ENCODE results near the gene TRIP6. TPM values are rescaled to one million over a fixed set of nuclear protein-coding genes. Genes with fewer than 3 reads are reported as not detected.

Gene TRIP6
- total RNA-seq, 1 donor from 2014 or later = 56.5 TPM

DNA sequence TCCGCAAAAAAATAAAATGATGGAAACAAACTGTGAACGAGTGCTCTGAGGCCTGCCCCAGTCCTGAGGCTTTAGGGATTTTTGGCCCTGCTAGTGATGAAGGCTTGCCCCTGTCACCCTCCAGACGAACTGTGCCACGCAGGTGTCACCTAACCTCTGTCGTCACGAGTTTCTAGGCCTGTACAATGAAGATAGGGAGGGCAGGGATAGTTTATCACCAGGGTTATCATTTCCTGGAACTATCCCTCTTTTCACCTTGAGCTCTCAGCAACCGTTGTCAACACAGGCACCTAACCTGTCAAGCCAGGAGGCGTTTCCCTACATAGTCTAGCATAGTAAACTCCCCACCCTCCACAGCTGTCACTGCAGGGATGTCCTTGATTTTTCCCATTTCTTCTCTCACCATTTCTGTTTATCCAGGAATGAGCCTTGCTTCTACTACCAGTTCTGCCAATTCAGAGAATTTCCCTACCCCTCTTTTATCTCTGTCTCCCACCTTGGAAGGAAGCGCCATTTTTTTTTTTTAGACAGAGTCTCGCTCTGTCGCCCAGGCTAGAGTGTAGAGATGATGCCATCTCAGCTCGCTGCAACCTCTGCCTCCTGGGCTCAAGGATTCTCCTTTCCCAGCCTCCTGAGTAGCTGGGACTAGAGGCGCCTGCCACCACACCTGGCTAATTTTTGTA, 30.7 kb downstream of the TRIP6 start:
- H3K27ac ChIP-seq = no peak overlapping the region
- H3K4me1 ChIP-seq = peaks cover 23% of the 10 kb centered on the region
- intact Hi-C loops (cut with DNase I) = loop anchor here (5.0 kb wide), 1 partner anchor 159 kb away; no protein-coding TSS in a partner anchor
- ATAC-seq = no peak
- no peak for TF ChIP-seq CTCF (IDR thresholded peaks at IDR 0.05)
- peaks cover 64% of the 10 kb centered on the region for H3K27me3 ChIP-seq (ENCODE audit: low read depth)
- DNase-seq = no peak
- H3K4me3 ChIP-seq = no peak overlapping the region
- no peaks in the 10 kb centered on the region for H3K9me3 ChIP-seq
- no peaks in the 10 kb centered on the region for H3K36me3 ChIP-seq

GRCh38 chr7:100899432-100899831, 32.2 kb downstream of the TRIP6 start:
- Histone ChIP-seq H3K27me3 (ENCODE audit: low read depth) (peaks cover 58% of the 10 kb centered on the region), H3K36me3 (no peaks in the 10 kb centered on the region), H3K4me3 (no peak overlapping the region), H3K27ac (no peak overlapping the region), H3K4me1 (peaks cover 22% of the 10 kb centered on the region), H3K9me3 (no peaks in the 10 kb centered on the region)
- intact Hi-C loops (cut with DNase I) = loop anchor here (5.0 kb wide), 1 partner anchor 158 kb away; no protein-coding TSS in a partner anchor
- no peak for TF ChIP-seq CTCF (IDR thresholded peaks at IDR 0.05)
- DNase-seq (no peak), ATAC-seq (no peak)

- intact Hi-C loops (cut with DNase I) = no loop called here
- H3K4me3 ChIP-seq = no peak overlapping the region
- peaks cover 43% of the 10 kb centered on the region for H3K27me3 ChIP-seq (ENCODE audit: low read depth)
- no peak for TF ChIP-seq CTCF (IDR thresholded peaks at IDR 0.05)
- peaks cover 7% of the 10 kb centered on the region for H3K4me1 ChIP-seq
- H3K9me3 ChIP-seq = no peaks in the 10 kb centered on the region
- H3K36me3 ChIP-seq = no peaks in the 10 kb centered on the region
- no peak for DNase-seq
- H3K27ac ChIP-seq = no peak overlapping the region
- ATAC-seq = no peak
Measured at GRCh38 chr7:100900978-100901377, 33.8 kb downstream of the TRIP6 start.

GRCh38 chr7:100901921-100902332, 34.7 kb downstream of the TRIP6 start:
- Histone ChIP-seq H3K36me3 (no peaks in the 10 kb centered on the region), H3K27me3 (ENCODE audit: low read depth) (peaks cover 35% of the 10 kb centered on the region), H3K4me1 (no peaks in the 10 kb centered on the region), H3K9me3 (no peaks in the 10 kb centered on the region), H3K4me3 (no peak overlapping the region), H3K27ac (no peak overlapping the region)
- no peak for TF ChIP-seq CTCF (IDR thresholded peaks at IDR 0.05)
- no peak for ATAC-seq
- intact Hi-C loops (cut with DNase I) = no loop called here
- no peak for DNase-seq

DNA sequence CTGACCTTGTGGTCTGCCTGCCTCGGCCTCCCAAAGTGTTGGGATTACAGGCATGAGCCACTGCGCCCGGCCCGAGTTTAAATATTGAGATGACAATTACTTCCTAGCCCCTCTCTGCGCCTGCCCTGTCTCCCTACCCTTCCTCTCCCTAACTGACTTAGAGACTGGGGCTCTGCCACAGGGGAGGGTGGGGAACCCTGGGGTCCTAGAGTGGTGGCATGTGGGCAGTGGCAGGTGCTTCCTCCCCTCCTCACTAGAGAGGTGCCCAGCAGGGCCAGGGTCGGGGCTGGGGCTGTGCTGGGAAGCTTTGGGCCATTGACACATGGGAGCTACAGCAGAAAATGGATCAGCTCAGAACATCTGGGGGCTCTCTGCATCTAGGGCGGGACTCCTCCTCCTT, 35.5 kb downstream of the TRIP6 start:
- no peaks in the 10 kb centered on the region for H3K9me3 ChIP-seq
- ATAC-seq (no peak), DNase-seq (no peak)
- H3K36me3 ChIP-seq = no peaks in the 10 kb centered on the region
- H3K27me3 ChIP-seq (ENCODE audit: low read depth) = peaks cover 29% of the 10 kb centered on the region
- intact Hi-C loops (cut with DNase I) = no loop called here
- no peak overlapping the region for H3K27ac ChIP-seq
- no peak for TF ChIP-seq CTCF (IDR thresholded peaks at IDR 0.05)
- no peaks in the 10 kb centered on the region for H3K4me1 ChIP-seq
- no peak overlapping the region for H3K4me3 ChIP-seq

Data from lower lobe of right lung (tissue), 2 donors.